HEK293 (cell line): ENCODE measurements around the gene KRTAP26-1.

Experiments
- CTCF ChIA-PET: fragments of 350-600 bp; formaldehyde crosslinking; extraction: SDS; loops from one replicate; lab custom pipeline; 2021; ENCODE audit warnings: antibody characterized with exemption; lab: Yijun Ruan, JAX
- POLR2A ChIA-PET: fragments of 300-600 bp; formaldehyde crosslinking; extraction: SDS; loops from one replicate; lab custom pipeline; 2020; ENCODE audit warnings: antibody characterized with exemption, inconsistent platforms; lab: Yijun Ruan, JAX
- H3K27ac ChIP-seq: fragments of 200-500 bp; sonication (Bioruptor generic); 2 replicates; pipeline ENCODE4 v1.5.1; 2014; ENCODE audit warnings: low read depth, low read length, control low read depth, inconsistent platforms; ENCODE audit errors: extremely low read depth
- H3K36me3 ChIP-seq, 2 experiments: fragments of 200-500 bp in 1 of 2; sonication (Bioruptor generic) in 1 of 2; 1 replicate in 1 of 2; 2 replicates in 1 of 2; pipeline ENCODE4 v1.5.1; 2014 to 2017; ENCODE audit warnings: inconsistent platforms in 2 of 2, low read length in 2 of 2; ENCODE audit not compliant: control insufficient read depth in 2 of 2, insufficient read depth in 1 of 2
- H3K4me1 ChIP-seq: fragments of 200-500 bp; sonication (Bioruptor generic); 2 replicates; pipeline ENCODE4 v1.5.1; 2014; ENCODE audit warnings: mild to moderate bottlenecking, low read length, inconsistent platforms; ENCODE audit not compliant: control insufficient read depth, insufficient read depth
- H3K4me3 ChIP-seq: 2 replicates; pipeline ENCODE4 v1.5.1; 2011; ENCODE audit warnings: low read depth, mild to moderate bottlenecking, control low read depth, low read length, moderate library complexity
- H3K9me3 ChIP-seq: fragments of 200-500 bp; sonication (Bioruptor generic); 2 replicates; pipeline ENCODE4 v1.5.1; 2014; ENCODE audit warnings: low read depth, low read length, inconsistent platforms; ENCODE audit not compliant: control insufficient read depth, insufficient read depth
- EGR2 ChIP-seq: fragments of 450-650 bp; formaldehyde crosslinking; IDR thresholded peaks from 2 replicates; pipeline ENCODE4 v1.5.1; 2016; ENCODE audit warnings: low read depth, missing biosample characterization, missing genetic modification characterization
- KLF7 ChIP-seq: fragments of 450-650 bp; formaldehyde crosslinking; IDR thresholded peaks from 2 replicates; pipeline ENCODE4 v1.5.1; 2016; ENCODE audit warnings: missing biosample characterization, missing genetic modification characterization, borderline replicate concordance
- RBAK ChIP-seq: fragments of 450-650 bp; formaldehyde crosslinking; IDR thresholded peaks from 2 replicates; pipeline ENCODE4 v1.5.1; 2016; ENCODE audit warnings: missing biosample characterization, missing genetic modification characterization
- ZNF140 ChIP-seq: fragments of 450-650 bp; formaldehyde crosslinking; IDR thresholded peaks from 2 replicates; pipeline ENCODE4 v1.5.1; 2016; ENCODE audit warnings: missing biosample characterization, missing genetic modification characterization
- ZNF2 ChIP-seq: fragments of 450-650 bp; formaldehyde crosslinking; IDR thresholded peaks from 2 replicates; pipeline ENCODE4 v1.5.1; 2016; ENCODE audit warnings: missing biosample characterization, missing genetic modification characterization
- ZNF292 ChIP-seq: fragments of 450-650 bp; formaldehyde crosslinking; IDR thresholded peaks from 2 replicates; pipeline ENCODE4 v1.5.1; 2016; ENCODE audit warnings: low read depth, missing biosample characterization, missing genetic modification characterization, borderline replicate concordance
- ZNF391 ChIP-seq: fragments of 450-650 bp; formaldehyde crosslinking; IDR thresholded peaks from 2 replicates; pipeline ENCODE4 v1.5.1; 2016; ENCODE audit warnings: low read depth, missing biosample characterization, missing genetic modification characterization, borderline replicate concordance
- ZNF394 ChIP-seq: fragments of 450-650 bp; formaldehyde crosslinking; IDR thresholded peaks from 2 replicates; pipeline ENCODE4 v1.5.1; 2016; ENCODE audit warnings: missing biosample characterization, missing genetic modification characterization, mild to moderate bottlenecking, moderate library complexity, borderline replicate concordance
- ZNF423 ChIP-seq: fragments of 450-650 bp; formaldehyde crosslinking; IDR thresholded peaks from 2 replicates; pipeline ENCODE4 v1.5.1; 2016; ENCODE audit warnings: missing biosample characterization, missing genetic modification characterization
- ZNF530 ChIP-seq: fragments of 450-650 bp; formaldehyde crosslinking; IDR thresholded peaks from 2 replicates; pipeline ENCODE4 v1.5.1; 2016; ENCODE audit warnings: low read depth, missing biosample characterization, missing genetic modification characterization
- ZNF555 ChIP-seq: fragments of 450-650 bp; formaldehyde crosslinking; conservative IDR thresholded peaks from 2 replicates; pipeline ENCODE4 v1.5.1; 2017; ENCODE audit warnings: missing biosample characterization, mild to moderate bottlenecking, missing genetic modification characterization, inconsistent platforms
- ZNF560 ChIP-seq: fragments of 450-650 bp; formaldehyde crosslinking; IDR thresholded peaks from 2 replicates; pipeline ENCODE4 v1.5.1; 2017; ENCODE audit warnings: missing biosample characterization, missing genetic modification characterization, borderline replicate concordance
- ZNF596 ChIP-seq: fragments of 450-650 bp; IDR thresholded peaks from 2 replicates; pipeline ENCODE4 v1.5.0; 2018; ENCODE audit warnings: missing biosample characterization, mild to moderate bottlenecking, missing genetic modification characterization, moderate library complexity
- ZNF654 ChIP-seq: fragments of 450-650 bp; formaldehyde crosslinking; IDR thresholded peaks from 2 replicates; pipeline ENCODE4 v1.5.1; 2016; ENCODE audit warnings: low read depth, missing biosample characterization, missing genetic modification characterization
- ZNF704 ChIP-seq: fragments of 450-650 bp; formaldehyde crosslinking; IDR thresholded peaks from 2 replicates; pipeline ENCODE4 v1.5.1; 2016; ENCODE audit warnings: missing biosample characterization, missing genetic modification characterization
- ZNF792 ChIP-seq: fragments of 450-650 bp; formaldehyde crosslinking; IDR thresholded peaks from 2 replicates; pipeline ENCODE4 v1.5.1; 2016; ENCODE audit warnings: missing biosample characterization, missing genetic modification characterization
- TF ChIP-seq, protein P1 (sequence below): fragments of 450-650 bp; formaldehyde crosslinking; IDR thresholded peaks from 2 replicates; pipeline ENCODE4 v1.5.1; 2016; ENCODE audit warnings: missing biosample characterization, missing genetic modification characterization
- TF ChIP-seq, protein P2 (sequence below): fragments of 450-650 bp; formaldehyde crosslinking; conservative IDR thresholded peaks from 2 replicates; pipeline ENCODE4 v1.5.1; 2016; ENCODE audit warnings: low read depth, missing biosample characterization, missing genetic modification characterization

Gene KRTAP26-1

GRCh38 chr21:30340714-30341573 lies 20.8 kb upstream of the KRTAP26-1 start:
- Histone ChIP-seq H3K27ac (no peak overlapping the region), H3K4me1 (no peaks in the 10 kb centered on the region), H3K36me3 (no peaks in the 10 kb centered on the region), H3K4me3 (no peak overlapping the region), H3K9me3 (no peaks in the 10 kb centered on the region)
- POLR2A ChIA-PET: no interaction called here
- TF ChIP-seq ZNF423 (no peak), ZNF394 (0 out of 2 replicates have a peak, but pooled peaks have one; percentile 11), ZNF555 (tag by site-specific recombination) (no peak), ZNF2 (tag by site-specific recombination) (no peak), ZNF292 (tag by site-specific recombination) (no peak), ZNF654 (tag by site-specific recombination) (peak; percentile 40)
- CTCF ChIA-PET: interaction anchor here (0.6 to 2.8 kb wide), 20 partner anchors 7 to 747 kb away, joined by 3 to 18 read pairs (median 4); no protein-coding TSS in a partner anchor

DNA sequence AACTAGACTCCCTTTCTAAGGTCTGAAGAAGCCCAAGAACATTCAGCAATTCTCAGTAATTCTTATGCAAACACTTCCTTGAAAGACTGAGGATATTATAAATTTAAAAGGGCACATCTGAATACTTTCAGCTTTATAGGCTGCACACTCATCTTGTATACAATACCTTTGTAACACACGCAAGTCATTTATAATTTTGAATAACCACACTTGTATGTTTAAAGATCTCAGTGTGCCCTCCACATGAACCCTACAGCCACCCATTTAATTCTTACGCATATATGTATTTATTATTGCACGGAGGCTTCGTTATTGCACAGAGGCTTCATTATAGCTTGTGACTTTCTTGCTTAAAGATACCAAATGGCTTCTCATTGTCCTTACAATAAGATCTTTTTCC lies 18.6 kb upstream of the KRTAP26-1 start:
- Histone ChIP-seq H3K4me3 (no peak overlapping the region), H3K36me3 (no peaks in the 10 kb centered on the region), H3K9me3 (no peaks in the 10 kb centered on the region), H3K4me1 (no peaks in the 10 kb centered on the region), H3K27ac (no peak overlapping the region)
- CTCF ChIA-PET: interaction anchor here (2.4 kb wide), 1 partner anchor 70 kb away, joined by 7 read pairs; no protein-coding TSS in a partner anchor
- POLR2A ChIA-PET: no interaction called here
- no peak for TF ChIP-seq RBAK (tag by site-specific recombination)
- TF ChIP-seq ZNF530: no peak
- TF ChIP-seq EGR2 (tag by site-specific recombination): no peak
- no peak for TF ChIP-seq ZNF391 (tag by site-specific recombination)
- TF ChIP-seq, protein P1, sequence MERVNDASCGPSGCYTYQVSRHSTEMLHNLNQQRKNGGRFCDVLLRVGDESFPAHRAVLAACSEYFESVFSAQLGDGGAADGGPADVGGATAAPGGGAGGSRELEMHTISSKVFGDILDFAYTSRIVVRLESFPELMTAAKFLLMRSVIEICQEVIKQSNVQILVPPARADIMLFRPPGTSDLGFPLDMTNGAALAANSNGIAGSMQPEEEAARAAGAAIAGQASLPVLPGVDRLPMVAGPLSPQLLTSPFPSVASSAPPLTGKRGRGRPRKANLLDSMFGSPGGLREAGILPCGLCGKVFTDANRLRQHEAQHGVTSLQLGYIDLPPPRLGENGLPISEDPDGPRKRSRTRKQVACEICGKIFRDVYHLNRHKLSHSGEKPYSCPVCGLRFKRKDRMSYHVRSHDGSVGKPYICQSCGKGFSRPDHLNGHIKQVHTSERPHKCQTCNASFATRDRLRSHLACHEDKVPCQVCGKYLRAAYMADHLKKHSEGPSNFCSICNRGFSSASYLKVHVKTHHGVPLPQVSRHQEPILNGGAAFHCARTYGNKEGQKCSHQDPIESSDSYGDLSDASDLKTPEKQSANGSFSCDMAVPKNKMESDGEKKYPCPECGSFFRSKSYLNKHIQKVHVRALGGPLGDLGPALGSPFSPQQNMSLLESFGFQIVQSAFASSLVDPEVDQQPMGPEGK: no peak
- no peak for TF ChIP-seq ZNF596

GRCh38 chr21:30337772-30338171 lies 17.7 kb upstream of the KRTAP26-1 start:
- ChIA-PET POLR2A (no interaction called here), CTCF (interaction anchor here (0.7 to 2.4 kb wide), 4 partner anchors 71 to 748 kb away, joined by 3 to 8 read pairs (median 6); no protein-coding TSS in a partner anchor)
- Histone ChIP-seq H3K36me3 (no peaks in the 10 kb centered on the region), H3K4me1 (no peaks in the 10 kb centered on the region), H3K27ac (no peak overlapping the region), H3K4me3 (no peak overlapping the region), H3K9me3 (no peaks in the 10 kb centered on the region)
- TF ChIP-seq ZNF292 (tag by site-specific recombination) (no peak), ZNF560 (tag by site-specific recombination) (no peak), ZNF792 (tag by site-specific recombination) (no peak), KLF7 (no peak), ZNF704 (tag by site-specific recombination) (no peak), ZNF654 (tag by site-specific recombination) (no peak), ZNF140 (tag by site-specific recombination) (no peak)
- TF ChIP-seq, protein P2, sequence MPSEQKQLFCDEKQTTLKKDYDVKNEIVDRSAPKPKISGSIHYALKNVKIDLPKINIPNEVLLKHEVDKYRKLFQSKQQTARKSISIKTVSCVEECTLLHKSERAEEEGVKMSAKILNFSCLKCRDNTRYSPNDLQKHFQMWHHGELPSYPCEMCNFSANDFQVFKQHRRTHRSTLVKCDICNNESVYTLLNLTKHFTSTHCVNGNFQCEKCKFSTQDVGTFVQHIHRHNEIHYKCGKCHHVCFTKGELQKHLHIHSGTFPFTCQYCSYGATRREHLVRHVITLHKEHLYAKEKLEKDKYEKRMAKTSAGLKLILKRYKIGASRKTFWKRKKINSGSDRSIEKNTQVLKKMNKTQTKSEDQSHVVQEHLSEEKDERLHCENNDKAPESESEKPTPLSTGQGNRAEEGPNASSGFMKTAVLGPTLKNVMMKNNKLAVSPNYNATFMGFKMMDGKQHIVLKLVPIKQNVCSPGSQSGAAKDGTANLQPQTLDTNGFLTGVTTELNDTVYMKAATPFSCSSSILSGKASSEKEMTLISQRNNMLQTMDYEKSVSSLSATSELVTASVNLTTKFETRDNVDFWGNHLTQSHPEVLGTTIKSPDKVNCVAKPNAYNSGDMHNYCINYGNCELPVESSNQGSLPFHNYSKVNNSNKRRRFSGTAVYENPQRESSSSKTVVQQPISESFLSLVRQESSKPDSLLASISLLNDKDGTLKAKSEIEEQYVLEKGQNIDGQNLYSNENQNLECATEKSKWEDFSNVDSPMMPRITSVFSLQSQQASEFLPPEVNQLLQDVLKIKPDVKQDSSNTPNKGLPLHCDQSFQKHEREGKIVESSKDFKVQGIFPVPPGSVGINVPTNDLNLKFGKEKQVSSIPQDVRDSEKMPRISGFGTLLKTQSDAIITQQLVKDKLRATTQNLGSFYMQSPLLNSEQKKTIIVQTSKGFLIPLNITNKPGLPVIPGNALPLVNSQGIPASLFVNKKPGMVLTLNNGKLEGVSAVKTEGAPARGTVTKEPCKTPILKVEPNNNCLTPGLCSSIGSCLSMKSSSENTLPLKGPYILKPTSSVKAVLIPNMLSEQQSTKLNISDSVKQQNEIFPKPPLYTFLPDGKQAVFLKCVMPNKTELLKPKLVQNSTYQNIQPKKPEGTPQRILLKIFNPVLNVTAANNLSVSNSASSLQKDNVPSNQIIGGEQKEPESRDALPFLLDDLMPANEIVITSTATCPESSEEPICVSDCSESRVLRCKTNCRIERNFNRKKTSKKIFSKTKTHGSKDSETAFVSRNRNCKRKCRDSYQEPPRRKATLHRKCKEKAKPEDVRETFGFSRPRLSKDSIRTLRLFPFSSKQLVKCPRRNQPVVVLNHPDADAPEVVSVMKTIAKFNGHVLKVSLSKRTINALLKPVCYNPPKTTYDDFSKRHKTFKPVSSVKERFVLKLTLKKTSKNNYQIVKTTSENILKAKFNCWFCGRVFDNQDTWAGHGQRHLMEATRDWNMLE: no peak
